Neural progenitor cell (in vitro differentiated cells): Measurements from ENCODE around the gene USP48. TPM values are rescaled to one million over a fixed set of nuclear protein-coding genes. Genes with fewer than 3 reads are reported as not detected.
"Not testable (repeated sequence)": the region's sequence is repeated elsewhere in the genome, so short reads cannot be mapped to it uniquely, and the experiment has no call there.

Source experiments
- DNase-seq: peaks from one replicate; pipeline ENCODE4 v3.0.0-alpha.2; 2016; ENCODE audit warnings: low spot score
- H2AFZ ChIP-seq: fragments of 200-600 bp; sonication (generic); replicated peaks from 2 replicates; pipeline ENCODE4 v1.6.1; 2016; ENCODE audit warnings: antibody characterized with exemption
- H3F3A ChIP-seq: fragments of 200-600 bp; sonication (generic); 2 replicates; pipeline ENCODE4 v1.6.1; 2016; ENCODE audit warnings: antibody characterized with exemption, low read depth
- H3K27ac ChIP-seq: fragments of 200-600 bp; sonication (generic); 2 replicates; pipeline ENCODE4 v1.5.1; 2016; ENCODE audit warnings: mild to moderate bottlenecking
- H3K27me3 ChIP-seq: fragments of 200-600 bp; sonication (generic); 2 replicates; pipeline ENCODE4 v1.6.1; 2016; ENCODE audit warnings: mild to moderate bottlenecking, moderate library complexity
- H3K36me3 ChIP-seq: fragments of 200-600 bp; sonication (generic); 2 replicates; pipeline ENCODE4 v1.5.1; 2016
- H3K4me1 ChIP-seq: fragments of 200-600 bp; sonication (generic); 2 replicates; pipeline ENCODE4 v1.6.1; 2016; ENCODE audit warnings: mixed run types
- H3K4me2 ChIP-seq: fragments of 200-600 bp; sonication (generic); 2 replicates; pipeline ENCODE4 v1.6.1; 2016
- H3K4me3 ChIP-seq: fragments of 200-600 bp; sonication (generic); 2 replicates; pipeline ENCODE4 v1.5.1; 2016
- H3K79me2 ChIP-seq: fragments of 200-600 bp; sonication (generic); 2 replicates; pipeline ENCODE4 v1.6.1; 2016; ENCODE audit warnings: low read depth
- H3K9ac ChIP-seq: fragments of 200-600 bp; sonication (generic); 2 replicates; pipeline ENCODE4 v1.6.1; 2016
- H3K9me3 ChIP-seq: fragments of 200-600 bp; sonication (generic); 2 replicates; pipeline ENCODE4 v1.5.1; 2016; ENCODE audit warnings: low read depth
- H4K20me1 ChIP-seq: fragments of 200-600 bp; sonication (generic); 2 replicates; pipeline ENCODE4 v1.6.1; 2016; ENCODE audit warnings: low read depth
- H3K27ac Mint-ChIP-seq: 3 replicates; pipeline ENCODE4 v1.8.0; 2021; ENCODE audit warnings: mixed read lengths
- H3K27me3 Mint-ChIP-seq: 2 replicates; pipeline ENCODE4 v1.8.0; 2022; ENCODE audit warnings: low read depth, mild to moderate bottlenecking, inconsistent platforms, moderate library complexity, mixed read lengths; ENCODE audit not compliant: insufficient read depth
- H3K36me3 Mint-ChIP-seq: 3 replicates; pipeline ENCODE4 v1.8.0; 2021; ENCODE audit warnings: mixed read lengths
- H3K4me1 Mint-ChIP-seq: 3 replicates; pipeline ENCODE4 v1.8.0; 2021; ENCODE audit warnings: mixed read lengths
- H3K4me3 Mint-ChIP-seq: 3 replicates; pipeline ENCODE4 v1.8.0; 2021; ENCODE audit warnings: mild to moderate bottlenecking, moderate library complexity, mixed read lengths
- H3K9me3 Mint-ChIP-seq: 3 replicates; pipeline ENCODE4 v1.8.0; 2020; ENCODE audit warnings: mixed read lengths
- CTCF ChIP-seq: fragments of 200-600 bp; sonication (generic); IDR thresholded peaks from 2 replicates; pipeline ENCODE4 v1.5.1; 2017; ENCODE audit warnings: antibody characterized with exemption, mild to moderate bottlenecking
- EZH2 ChIP-seq: fragments of 200-600 bp; sonication (generic); IDR thresholded peaks from 2 replicates; pipeline ENCODE4 v1.6.1; 2017; ENCODE audit warnings: antibody characterized with exemption, mild to moderate bottlenecking, moderate library complexity
- EZH2phosphoT487 ChIP-seq: fragments of 200-600 bp; sonication (generic); IDR thresholded peaks from 2 replicates; pipeline ENCODE4 v1.6.1; 2017; ENCODE audit warnings: antibody characterized with exemption
- total RNA-seq: library from RNA; depleted of rRNA; stranded (reverse); fragments of >200 nt; gene quantifications from 2 replicates; pipeline ENCODE4 v1.2.3, GENCODE V29; 2015; ENCODE audit warnings: low replicate concordance

Gene USP48
- total RNA-seq, 1 donor from 2014 or later = 50.3 TPM

DNA sequence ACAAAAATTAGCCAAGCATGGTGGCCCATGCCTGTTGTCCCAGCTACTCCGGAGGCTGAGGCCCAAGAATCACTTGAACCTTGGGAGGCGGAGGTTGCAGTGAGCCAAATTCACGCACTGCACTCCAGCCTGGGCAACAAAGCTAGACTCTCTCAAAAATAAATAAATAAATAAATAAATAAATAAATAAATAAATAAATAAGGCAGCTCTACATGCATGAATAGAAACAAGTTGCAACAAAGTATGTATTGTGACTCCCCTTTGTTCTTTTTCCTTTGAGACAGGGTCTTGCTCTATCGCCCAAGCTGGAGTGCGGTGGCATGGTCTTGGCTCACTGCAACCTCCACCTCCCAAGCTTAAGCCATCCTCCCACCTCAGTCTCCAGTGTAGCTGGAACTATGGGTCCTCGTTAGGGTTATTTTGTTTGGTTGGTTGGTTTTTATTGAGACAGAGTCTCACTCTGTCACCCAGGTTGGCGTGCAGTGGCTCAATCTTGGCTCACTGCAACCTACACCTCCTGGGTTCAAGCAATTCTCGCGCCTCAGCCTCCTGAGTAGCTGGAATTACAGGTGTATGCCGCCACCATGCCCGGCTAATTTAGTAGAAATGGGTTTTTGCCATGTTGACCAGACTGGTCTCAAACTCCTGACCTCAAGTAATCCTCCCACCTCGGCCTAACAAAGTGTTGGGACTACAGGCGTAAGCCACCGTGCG is 8.0 kb downstream of the USP48 start:
- no peak overlapping the region for H2AFZ ChIP-seq
- peaks cover 100% of the 10 kb centered on the region for H3K79me2 ChIP-seq
- Mint-ChIP-seq H3K4me3 (no peak overlapping the region), H3K27ac (no peak overlapping the region), H3K9me3 (peaks cover 8% of the 10 kb centered on the region), H3K27me3 (peaks cover 3% of the 10 kb centered on the region), H3K4me1 (peaks cover 4% of the 10 kb centered on the region), H3K36me3 (peaks cover 14% of the 10 kb centered on the region)
- H3K27me3 ChIP-seq = no peaks in the 10 kb centered on the region
- no peaks in the 10 kb centered on the region for H3K36me3 ChIP-seq
- TF ChIP-seq EZH2 (no peak), EZH2phosphoT487 (no peak), CTCF (no peak)
- H3K4me2 ChIP-seq = no peak overlapping the region
- no peak for DNase-seq
- H3K27ac ChIP-seq = no peak overlapping the region
- no peak overlapping the region for H3K4me3 ChIP-seq
- H3F3A ChIP-seq = no peaks in the 10 kb centered on the region
- H3K9me3 ChIP-seq = no peaks in the 10 kb centered on the region
- no peak overlapping the region for H3K9ac ChIP-seq
- H4K20me1 ChIP-seq = peaks cover 9% of the 10 kb centered on the region
- no peaks in the 10 kb centered on the region for H3K4me1 ChIP-seq

DNA sequence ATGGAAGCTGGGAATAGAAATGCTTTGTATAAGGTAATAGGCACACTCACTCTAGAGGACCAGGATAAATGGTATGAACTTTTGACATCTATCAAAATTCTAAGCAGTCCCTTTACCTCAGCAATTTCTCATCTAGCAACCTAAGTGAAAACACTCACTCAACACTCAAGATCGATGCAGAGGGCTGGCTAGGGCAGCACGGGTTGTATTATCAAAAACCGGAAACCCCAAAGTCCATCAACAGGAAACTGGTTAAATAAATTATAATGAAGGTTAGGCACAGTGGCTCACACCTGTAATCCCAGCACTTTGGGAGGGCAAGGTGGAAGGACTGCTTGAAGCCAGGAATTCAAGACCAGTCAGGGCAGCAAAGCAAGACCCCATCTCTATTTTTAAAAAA is 9.4 kb downstream of the USP48 start:
- H3K4me1 Mint-ChIP-seq = no peaks in the 10 kb centered on the region
- Histone ChIP-seq H3K27ac (no peak overlapping the region), H2AFZ (no peak overlapping the region), H3K27me3 (no peaks in the 10 kb centered on the region), H3K79me2 (peaks cover 100% of the 10 kb centered on the region), H3K9me3 (no peaks in the 10 kb centered on the region), H3K4me1 (no peaks in the 10 kb centered on the region), H3F3A (no peaks in the 10 kb centered on the region), H3K36me3 (no peaks in the 10 kb centered on the region), H3K4me3 (no peak overlapping the region), H4K20me1 (peaks cover 4% of the 10 kb centered on the region), H3K9ac (no peak overlapping the region), H3K4me2 (no peak overlapping the region)
- TF ChIP-seq EZH2phosphoT487 (no peak), EZH2 (no peak), CTCF (no peak)
- H3K27ac Mint-ChIP-seq = no peak overlapping the region
- no peak for DNase-seq
- H3K27me3 Mint-ChIP-seq = peaks cover 3% of the 10 kb centered on the region
- H3K4me3 Mint-ChIP-seq = no peak overlapping the region
- H3K36me3 Mint-ChIP-seq = peaks cover 9% of the 10 kb centered on the region
- H3K9me3 Mint-ChIP-seq = peaks cover 5% of the 10 kb centered on the region

- not testable (repeated sequence) for H3K4me3 Mint-ChIP-seq, H3K9ac ChIP-seq, H3K4me2 ChIP-seq, H3K27ac ChIP-seq, H3F3A ChIP-seq, H3K4me1 Mint-ChIP-seq, H3K36me3 Mint-ChIP-seq, DNase-seq, H3K9me3 Mint-ChIP-seq, H3K27me3 ChIP-seq, H4K20me1 ChIP-seq, H3K4me3 ChIP-seq, H2AFZ ChIP-seq, H3K36me3 ChIP-seq, H3K27me3 Mint-ChIP-seq, H3K27ac Mint-ChIP-seq, H3K9me3 ChIP-seq, H3K4me1 ChIP-seq
- H3K79me2 ChIP-seq = peaks cover 100% of the 10 kb centered on the region
These were observed 11.3 kb downstream of the USP48 start for GRCh38 chr1:21771672-21772071.

- H3K79me2 ChIP-seq = peaks cover 100% of the 10 kb centered on the region
- DNase-seq, H3K4me3 ChIP-seq, H3K36me3 Mint-ChIP-seq, H3K4me1 ChIP-seq, H4K20me1 ChIP-seq, H3F3A ChIP-seq, H3K27ac Mint-ChIP-seq, H3K4me3 Mint-ChIP-seq, H2AFZ ChIP-seq, H3K27me3 ChIP-seq, H3K27ac ChIP-seq, H3K9me3 ChIP-seq, H3K4me2 ChIP-seq, H3K27me3 Mint-ChIP-seq, H3K9me3 Mint-ChIP-seq, H3K4me1 Mint-ChIP-seq, H3K36me3 ChIP-seq, H3K9ac ChIP-seq: not testable (repeated sequence)
These were observed 12.3 kb downstream of the USP48 start for GRCh38 chr1:21770602-21771001.
